HG03378 (cell line): ENCODE measurements around the gene SRGAP3.
A peak's percentile ranks its signal among the peaks of the same experiment; 100 is the strongest.

Experiments
- ATAC-seq: cut with Tn5 transposase; IDR thresholded peaks from one replicate; pipeline ENCODE4 v1.9.1; 2021; ENCODE audit warnings: mild to moderate bottlenecking, moderate library complexity; ENCODE audit not compliant: unreplicated experiment

SRGAP3 gene

DNA sequence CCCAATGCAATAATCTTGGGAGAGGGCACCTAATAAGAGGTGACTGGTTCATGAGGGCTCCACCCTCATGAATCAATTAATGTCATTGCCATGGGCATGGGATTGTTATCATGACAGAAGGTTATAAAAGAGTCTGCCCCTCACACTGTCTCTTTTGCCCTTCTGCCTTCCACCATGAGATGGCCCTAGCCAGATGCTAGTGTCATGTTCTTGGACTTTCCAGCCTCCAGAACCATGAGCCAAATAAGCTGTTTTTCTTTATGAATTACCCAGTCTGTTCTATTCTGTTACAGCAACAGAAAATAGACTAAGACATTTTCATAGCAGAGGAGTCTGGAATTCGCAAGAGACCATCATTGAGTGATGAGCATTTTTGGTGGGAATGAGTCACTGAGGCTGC is 270.2 kb downstream of the SRGAP3 start:
- ATAC-seq, result no peak

DNA sequence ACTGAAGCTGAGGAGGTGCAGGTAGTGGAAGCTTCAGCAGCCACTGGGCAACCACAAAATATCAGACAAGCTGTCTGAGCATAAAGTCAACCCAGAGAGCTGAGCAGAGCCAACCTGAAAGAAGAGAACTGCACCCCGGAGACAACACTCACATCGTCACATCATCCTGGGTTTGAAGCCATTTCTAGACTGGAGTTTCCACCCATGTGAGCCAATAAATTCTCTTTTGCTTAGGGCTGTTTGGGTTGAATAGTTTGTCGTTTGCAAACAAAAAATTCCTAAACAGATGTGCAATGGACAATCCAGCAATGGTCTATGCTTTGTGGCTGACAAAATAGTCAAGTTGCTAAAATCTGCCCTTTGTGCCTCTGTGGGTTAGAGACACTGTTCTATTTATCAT is 270.9 kb downstream of the SRGAP3 start:
- no peak for ATAC-seq

DNA sequence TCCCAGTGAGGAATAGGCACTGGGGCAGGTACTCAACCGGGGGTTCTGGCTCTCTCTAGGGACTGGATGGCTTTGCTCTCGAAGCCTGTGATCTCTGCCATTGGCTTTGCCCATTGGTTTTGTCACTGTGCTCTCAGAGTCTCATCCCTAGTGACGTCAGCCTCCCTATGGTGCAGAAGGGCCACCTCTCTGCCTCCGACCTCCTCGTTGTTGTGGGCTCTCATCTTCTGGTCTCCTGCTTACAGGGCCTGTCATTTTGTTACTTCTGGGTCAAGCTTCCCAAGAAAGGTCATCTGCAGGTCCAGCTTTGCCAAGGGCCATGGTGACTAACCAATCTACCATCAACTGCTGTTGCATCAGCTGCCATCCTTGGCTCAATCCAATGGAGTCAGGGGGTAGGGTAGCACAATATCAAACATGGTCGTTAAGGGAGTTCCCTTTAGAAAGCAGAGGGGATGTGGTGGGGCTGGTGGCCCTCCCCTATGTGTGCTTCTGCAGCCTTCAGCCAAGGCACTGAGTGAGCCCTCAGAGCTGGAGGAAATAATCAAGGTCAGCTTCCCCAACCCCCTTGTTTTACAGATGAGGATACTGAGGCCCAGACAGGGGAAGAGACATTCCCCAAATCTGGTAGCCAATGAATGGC is 272.8 kb downstream of the SRGAP3 start:
- ATAC-seq, result no peak

DNA sequence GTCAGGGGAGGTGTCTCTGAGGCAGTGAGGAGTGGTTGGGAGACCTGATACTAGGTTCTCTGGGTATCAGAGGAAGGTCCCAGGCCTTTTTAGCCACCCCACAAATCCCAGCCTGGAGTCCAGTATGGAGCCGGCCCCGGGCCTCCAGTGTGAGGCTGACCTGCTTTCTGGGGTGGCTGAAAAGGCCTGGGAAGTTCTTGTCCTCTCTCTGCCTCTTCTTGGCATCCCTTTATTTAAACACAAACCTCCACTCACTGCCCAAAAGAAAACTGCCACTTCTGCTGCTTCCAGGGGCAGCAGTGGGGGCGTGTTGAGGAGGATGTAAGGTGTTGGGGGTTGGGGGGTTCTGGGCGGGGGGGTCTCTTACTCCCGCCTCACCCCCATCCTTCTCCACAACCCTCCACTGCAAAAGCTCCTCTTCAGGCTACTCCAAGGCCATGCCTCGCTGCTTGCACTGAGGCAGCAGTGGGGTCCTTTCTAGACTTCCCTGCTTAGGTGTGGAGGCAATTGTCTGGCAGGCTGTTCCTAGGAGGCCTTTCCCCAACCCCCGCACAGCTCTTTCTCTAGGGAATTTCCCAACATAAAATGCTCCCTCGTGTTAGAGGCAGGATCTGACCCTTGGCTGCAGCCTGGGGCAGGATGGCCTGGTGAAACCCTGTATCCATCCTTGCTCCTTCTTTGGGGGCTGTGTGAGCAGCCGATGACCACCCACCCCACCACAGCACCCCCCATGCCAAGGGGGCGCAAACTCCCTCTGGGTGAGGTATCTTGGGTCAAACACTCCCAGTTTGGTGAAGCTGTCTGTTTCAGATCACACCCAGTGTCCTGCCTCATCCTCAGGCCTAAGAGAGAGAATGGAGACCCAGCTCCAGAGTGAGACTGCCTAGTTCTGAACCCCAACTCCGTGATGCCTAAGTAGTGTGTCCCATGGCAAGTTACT is 274.1 kb downstream of the SRGAP3 start:
- ATAC-seq, result no peak

DNA sequence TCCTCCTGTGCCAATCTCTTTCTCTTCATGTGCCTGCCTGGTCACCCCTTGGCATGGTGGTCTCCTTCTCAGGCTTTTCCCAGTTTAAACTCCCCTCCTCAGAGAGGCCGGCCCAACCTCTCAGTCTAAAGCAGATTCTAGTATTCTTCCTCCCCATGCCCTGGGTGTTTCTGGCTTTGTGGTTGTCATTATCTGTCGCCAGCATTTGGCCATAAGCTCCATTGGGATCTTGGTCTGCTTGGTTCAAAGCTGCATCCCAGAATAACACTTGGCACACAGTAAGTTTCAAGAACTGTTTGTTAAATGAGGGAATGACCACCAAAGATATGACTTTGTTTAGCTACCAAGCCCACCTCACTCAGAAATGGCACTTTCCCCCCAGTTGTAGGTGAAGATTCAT is 275.0 kb downstream of the SRGAP3 start:
- no peak for ATAC-seq

DNA sequence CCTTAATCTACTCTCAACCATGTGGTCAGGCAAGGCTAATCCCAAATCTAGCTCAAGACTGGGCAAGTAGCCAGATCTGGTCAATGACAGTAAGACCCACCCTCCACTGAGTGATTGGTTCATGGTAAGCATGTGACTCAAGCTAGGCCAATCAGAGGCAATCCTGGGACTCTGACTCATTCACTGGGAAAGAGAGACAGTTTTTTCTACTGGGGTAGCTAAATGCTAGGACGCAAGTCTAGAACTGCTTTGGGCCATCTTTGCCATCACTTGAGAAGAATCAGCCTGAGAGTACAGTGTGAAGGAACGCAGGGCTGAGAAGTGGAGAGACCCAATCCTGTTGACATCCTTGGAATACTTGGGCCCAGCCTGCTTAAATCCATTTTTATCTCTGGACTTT is 276.8 kb downstream of the SRGAP3 start:
- peak; percentile 42 for ATAC-seq

DNA sequence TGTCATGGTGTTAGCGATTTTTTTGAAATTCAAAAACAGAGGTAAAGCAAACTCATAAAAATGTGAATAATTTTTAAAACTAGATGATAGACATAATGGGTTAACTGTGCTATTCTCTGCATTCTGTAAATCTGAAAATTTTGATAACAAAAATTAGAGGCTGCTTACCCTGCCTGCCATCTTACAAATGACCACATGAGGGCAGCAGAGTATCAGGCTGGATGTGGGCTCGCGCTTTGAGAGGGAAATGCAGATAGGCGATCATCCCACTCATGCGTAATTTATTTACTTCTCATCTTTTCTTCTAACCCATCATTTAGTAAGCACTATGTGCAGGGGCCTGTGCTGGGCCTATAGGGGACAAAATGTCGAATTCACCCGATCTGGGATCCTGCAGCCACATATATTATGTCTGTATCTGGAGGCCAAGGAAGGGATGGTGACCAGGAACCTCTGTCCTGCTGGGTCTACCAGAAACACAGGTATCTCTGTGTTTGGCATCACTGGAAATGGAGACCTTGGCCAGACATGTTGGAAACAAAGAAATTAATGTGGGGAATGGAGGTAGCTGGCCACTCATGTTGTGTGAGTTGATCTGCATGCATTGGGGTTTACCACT is 278.4 kb downstream of the SRGAP3 start:
- peak; percentile 45 for ATAC-seq

DNA sequence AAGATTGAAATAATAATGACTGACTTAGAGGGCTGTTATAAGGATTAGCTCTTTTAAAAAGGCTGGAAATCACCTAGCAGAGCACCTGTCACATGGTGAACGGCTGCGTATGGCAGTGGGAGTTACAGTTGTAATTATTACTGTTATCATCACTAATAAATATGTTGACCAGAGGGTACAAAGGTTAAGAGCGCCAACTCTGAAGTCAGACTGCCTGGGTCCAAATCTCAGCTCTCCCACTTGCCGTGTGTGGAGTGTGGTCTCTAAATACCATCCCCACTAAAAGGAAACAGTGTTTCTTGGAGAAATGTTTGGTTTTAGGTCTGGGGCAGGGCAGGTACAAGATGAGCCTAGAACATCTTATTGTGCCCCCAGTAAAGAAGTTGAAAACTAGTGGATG is 280.2 kb downstream of the SRGAP3 start:
- ATAC-seq, result no peak

DNA sequence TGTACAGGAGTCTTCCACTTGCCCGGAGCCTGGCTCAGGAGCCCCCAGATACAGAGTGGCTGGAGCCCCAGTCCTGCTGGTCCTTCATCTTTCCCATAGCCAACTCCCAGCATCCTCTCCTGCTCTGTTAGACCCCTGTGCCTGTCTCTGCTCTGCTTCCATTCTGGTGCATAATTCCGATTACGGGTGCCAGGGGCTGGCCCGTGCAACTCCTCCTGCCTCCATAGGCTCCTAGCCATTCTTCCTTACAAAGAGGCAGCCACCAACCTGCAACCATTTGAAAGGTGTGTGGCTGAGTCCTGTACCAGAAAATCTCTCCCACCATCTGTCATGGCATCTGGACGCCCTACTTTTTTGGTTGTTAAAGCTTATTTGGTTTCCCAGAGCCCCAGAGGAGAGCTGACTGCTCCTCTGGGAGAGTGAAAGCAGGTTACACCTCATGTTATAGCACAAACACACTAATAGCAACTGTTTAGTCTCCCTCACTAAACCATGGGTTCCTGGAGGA is 281.0 kb downstream of the SRGAP3 start:
- no peak for ATAC-seq

DNA sequence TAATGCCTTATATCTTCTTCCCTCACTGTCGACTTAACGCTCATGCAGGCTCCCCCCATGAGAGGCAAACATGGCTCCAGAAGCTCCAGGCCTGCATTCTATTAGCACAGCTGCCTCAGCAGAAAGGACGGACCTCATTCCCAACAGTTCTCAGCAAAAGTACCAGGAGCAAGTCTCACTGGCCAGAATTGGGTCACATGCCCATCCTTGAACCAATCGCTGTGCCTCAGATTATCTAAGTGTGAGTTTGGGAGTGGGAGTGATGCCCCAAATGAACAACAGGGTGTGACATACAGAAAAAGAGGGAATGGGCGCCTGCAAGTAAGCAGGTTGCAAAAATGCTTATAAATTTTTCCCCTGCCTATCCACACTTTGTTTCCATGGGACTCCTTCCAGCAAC is 281.9 kb downstream of the SRGAP3 start:
- no peak for ATAC-seq

DNA sequence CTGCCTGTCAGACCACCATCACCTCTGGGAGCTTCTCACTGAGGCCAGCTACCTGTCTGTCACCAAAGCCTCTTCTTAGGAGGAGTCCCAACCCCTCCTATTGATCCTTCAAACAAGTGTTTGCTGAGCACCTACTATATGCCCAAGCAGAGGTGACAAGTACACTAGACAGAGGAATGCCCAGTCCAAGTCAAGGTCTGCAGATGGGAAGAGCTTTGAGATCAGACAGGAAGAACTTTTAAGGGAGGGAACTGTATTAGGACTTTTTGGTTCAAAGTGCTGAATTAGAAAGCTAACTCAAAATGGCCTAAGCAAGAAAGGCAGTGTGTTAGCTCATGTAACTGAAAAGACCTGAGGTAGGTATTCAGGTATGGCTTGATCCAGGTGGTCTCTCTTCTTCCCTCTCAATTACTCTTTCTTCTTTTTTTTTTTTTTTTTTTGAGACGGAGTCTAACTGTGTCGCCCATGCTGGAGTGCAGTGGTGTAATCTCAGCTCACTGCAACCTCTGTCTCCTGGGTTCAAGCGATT is 282.6 kb downstream of the SRGAP3 start:
- no peak for ATAC-seq

DNA sequence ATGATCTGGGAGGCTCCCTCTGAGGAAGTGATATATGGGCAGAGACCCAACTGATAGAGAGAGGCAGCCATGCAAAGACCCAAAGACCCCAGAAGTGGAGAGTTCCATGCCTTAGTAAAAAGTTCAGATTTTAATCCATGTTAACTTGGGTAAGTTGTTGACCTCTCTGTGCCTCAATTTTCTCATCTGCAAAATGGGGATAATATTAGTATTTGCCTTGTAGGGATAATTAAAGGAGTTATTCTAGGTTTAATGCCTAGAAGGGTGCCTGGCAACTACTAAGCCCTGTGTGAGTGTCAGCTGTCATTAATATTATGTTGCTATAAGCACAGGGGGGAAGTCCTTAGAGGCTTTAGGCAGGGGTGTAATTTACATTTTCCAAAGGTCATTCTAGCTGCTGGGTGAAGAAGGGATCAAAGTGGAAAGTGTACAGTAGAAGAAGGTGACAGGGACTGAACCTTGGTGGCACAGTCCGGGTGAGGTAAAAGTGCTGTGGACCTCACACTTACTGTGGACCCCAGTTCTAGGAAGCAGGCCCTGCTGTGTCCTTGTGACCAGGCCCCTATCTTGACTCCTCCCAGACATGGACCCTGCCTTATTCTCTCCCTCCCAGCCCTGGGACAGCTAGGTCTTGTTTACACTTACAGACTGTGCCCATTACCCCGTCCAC is 283.2 kb downstream of the SRGAP3 start:
- ATAC-seq, result no peak

DNA sequence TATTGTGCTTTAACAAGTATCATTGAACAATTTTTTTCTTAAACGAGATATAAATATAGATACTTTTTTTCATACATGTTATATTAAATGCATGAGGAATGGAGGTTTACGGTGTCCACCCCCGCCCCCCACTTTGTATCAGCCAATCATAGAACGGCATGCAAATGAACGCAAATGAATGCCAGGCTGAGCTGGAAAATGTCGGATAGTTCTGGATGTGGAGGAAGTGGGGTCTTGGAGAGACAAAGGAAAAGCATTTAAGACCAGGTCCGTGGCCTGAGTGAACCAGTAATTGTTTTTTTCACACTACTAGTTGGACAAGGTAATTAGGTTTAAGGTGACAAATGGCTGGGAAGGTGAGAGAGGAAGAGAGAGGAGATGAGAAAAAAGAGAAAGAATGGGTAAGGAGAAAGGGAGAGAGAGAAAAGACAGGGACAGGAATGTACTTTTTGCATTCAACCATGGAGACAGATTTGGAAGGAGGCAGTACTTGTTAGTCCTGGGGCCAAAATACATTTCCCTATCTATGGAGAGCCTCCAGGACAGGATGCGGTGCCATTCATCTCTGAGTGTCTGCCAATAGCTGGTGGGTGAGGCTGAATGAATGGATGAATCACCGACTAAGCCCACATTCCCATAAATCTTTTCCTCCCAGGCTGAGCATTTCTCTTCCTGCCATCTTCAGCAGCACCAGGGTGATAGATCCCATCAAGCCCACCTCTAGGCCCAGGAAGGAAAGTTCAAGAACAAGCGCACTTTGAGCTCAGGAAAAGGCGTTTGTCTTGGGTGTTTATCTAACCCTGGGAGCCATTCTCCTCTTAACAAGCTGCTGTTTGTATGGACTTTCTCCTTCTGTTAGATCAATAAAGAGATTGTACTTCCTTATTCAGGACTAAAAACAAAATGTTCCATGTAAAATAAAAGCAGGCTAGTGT is 284.7 kb downstream of the SRGAP3 start:
- ATAC-seq, result no peak

DNA sequence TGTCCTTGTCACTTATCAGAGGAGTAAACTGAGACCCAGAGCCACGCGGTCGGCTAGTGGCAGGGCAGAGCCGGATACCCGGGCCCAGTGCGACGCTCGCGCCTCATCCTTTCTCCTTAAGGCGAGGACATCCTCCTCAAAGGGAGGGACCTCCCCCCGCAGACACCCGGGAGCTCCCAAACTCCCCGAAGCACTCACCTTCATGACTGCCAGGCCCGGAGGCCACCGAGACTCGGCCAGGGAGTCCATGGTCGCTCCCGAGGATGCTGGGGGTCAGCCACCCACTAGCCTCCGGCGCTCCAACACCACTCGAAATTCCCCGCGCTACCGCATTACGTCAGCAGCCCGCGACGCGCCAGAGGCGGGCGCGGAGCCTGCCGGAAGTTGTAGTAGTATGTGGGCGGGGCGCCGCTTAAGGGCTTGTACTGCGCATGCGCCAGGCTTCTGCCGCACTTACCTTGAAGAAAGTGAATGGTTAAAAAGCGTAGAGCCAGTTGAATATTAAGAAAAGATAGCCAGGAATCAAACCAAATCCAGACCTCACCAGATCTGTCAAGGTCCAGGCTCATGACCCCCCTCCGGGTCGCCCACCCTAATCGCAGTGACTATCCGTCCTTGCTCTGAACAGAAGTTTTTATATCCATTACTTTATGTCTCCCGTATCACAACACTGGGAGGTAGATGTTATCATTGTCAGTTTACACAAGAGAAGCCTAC is 286.2 kb downstream of the SRGAP3 start, which contains the start of gene RAD18:
Gene RAD18, minus strand, starts transcription at position 336 of the 717 bp plus-strand sequence. Its CDS starts 87 bp downstream, at position 249.
- peak; percentile 85 for ATAC-seq

DNA sequence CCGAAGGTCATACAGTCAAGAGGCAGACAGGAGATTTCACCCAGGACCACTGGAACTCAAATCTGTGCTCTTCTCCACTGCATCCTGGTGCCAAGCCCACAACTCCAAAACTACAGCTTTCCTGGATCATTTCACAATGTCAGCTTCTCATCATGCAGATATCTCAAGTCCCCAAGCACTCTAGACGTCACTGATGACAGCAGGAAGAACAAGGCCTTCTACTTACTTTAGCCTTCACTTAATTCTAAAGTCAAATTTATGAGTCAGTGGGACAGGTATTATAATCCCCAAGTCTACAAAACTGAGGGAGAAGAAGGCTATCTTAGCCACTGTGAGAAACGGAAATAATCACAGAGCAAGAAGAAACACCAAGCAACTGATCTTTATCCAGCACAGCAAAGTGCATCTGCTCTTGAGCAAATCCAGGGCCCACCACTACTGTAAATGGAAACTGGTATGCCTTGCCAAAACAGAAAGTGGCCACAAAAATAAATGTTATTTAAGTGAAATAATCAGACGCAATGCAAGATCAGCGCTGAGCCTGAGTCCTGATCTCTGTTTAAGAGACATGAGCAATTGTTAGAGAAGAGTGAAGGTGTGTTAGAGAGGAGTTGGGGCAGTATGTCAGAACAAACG is 287.1 kb downstream of the SRGAP3 start:
- ATAC-seq, result no peak

DNA sequence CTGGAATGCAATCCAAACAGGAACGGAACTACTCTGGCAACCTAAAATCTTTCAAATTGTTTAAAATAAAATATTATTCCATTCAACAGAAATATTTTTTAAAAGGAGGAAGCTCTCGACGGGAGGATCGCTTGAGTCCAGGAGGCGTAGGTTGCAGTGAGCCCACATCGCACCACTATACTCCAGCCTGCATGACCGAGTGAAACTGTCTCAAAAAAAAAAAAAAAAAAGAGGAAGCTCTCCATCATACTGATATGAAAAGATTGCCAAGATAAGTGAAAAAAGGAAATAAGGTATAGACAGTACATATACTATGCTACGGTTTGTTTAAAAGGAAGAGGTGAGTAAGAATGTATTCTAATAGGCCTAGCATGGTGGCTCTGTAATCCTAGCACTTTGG is 289.8 kb downstream of the SRGAP3 start:
- ATAC-seq, result no peak

DNA sequence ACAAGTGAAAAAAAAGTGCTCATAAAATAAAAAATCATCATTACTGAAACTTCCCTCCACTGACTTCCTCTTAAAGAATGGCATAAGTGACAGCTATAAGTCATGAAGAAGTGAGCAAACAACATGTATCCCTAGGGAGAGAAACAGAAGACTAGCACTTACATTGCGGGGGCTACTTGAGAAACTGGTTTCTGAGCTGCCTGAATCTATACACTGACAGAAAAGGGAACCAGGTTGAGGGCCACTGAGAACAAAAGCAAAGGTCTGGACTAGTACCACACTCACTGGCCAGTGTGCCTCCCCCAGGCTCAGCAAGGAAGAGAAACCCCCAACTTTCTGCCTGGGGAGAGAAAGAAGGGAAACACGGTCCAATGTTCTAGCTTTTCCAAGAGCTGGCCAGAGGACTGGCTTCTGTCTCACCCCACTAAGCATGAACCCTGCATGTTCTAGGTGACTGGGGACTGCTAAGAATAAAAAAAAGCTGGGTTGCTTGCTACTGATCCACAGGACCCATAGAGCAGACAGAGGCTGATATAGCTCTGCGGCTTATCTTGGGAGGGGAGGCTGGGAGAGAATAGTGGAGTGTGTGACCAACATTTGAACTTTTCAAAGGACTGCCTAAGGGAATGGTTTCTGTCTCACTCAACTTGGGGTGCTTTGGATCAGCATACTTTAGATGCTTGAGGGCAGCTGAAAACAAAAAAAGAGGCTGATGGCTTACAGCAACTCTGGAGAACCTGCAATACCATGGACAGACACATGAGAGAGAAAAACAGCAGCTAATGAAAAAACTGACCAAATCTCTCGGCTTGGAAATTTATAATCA is 294.3 kb downstream of the SRGAP3 start:
- peak; percentile 91 for ATAC-seq

DNA sequence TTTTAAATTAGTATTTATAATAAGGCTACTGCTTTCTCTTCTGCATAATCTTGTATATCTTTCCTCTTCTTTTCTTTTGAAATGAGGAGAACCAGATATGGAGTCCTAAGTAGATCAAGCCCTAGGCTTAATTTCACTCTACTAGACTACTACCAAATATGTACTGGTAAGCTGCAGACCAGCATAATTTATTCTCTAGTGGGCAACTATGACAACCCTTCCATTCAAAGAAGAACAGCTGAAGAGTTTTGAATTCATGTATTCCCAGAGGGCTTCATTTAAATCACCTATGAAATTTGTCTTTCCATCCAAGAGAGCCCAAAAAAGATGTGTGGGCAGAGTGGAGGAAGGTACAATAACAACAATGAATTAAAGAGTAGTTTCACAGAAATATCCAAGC is 296.1 kb downstream of the SRGAP3 start:
- ATAC-seq, result no peak
